Activated CD4-positive, CD25-positive, alpha-beta regulatory T cell (primary cell): ENCODE results near the gene CKS2.
"Not testable (repeated sequence)": the region's sequence is repeated elsewhere in the genome, so short reads cannot be mapped to it uniquely, and the experiment has no call there.

Experiments
- DNase-seq, 4 experiments: peaks; one replicate each; lab custom pipeline; 2025; lab: John Stamatoyannopoulos, UW

Gene CKS2

DNA sequence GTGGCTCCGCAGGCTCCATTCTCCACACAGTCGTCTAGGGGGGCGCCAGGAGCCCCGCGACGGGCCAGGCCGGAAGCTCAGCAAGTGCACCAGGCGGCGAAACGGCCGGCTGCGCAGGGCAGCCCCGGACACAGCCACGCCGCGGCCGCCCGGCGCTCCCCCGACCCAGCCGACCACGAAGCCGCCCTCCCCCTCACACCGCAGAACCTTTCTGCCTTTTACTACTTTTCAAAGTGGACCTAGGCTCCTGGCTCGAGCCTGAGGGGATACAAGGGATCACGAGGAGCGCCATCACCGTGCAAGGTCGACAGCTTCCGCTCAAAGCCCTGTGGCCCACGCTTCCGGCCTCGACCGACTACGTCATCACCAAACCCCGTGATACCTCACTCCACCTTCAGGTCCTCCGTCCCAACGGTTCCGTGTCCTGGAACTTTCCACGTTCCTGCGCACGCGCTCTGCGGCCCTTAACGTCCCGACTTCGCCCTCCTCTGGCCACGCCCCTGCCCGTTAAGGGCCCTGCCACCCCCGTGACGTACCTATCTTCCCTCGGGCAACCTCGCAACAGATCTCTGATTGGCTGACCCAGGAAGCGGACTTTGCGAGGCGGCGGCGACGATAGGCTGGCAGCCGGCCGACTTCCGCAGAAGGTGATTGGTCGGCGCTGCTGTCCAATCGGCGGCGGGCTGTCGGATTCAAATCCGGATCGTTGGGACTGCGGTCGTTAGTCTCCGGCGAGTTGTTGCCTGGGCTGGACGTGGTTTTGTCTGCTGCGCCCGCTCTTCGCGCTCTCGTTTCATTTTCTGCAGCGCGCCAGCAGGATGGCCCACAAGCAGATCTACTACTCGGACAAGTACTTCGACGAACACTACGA is at the start of gene CKS2:
Gene CKS2, plus strand, starts transcription at position 721 of the 871 bp plus-strand sequence. Its CDS starts 98 bp downstream, at position 819.
- DNase-seq, result peak; percentile 96 to 99 (median 99)

GRCh38 chr9:89273528-89274279 is 37.3 kb upstream of the CKS2 start:
- DNase-seq, result no peak

DNA sequence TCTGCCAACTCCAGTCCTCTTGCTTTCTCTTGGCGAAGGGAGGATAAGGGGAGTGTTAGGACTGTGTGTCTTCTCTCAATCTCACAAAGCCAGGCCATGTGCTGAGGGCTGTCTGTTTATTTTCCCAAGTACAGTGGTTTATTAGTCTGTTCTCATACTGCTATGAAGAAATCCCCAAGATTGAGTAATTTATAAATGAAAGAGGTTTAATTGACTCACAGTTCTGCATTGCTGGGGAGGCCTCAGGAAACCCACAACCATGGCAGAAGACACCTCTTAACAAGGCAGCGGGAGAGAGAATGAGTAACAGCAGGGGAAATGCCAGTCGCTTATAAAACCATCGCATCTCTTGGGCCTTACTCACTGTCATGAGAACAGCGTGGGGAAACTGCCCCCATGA is 36.2 kb upstream of the CKS2 start:
- DNase-seq, result no peak

DNA sequence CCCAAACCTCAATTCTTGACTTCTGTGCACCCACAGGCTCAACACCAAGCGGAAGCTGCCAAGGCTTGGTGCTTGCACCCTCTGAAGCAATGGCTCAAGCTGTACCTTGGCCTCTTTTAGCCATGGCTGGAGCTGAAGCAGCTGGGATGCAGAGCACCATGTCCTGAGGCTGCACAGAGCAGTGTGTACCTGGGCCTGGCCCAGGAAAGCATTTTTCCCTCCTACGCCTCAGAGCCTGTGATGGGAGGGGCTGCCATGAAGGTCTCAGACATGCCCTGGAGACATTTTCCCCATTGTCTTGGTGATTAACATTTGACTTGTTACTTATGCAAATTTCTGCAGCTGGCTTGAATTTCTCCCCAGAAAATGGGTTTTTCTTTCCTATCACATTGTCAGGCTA is 35.0 kb upstream of the CKS2 start:
- not testable (repeated sequence) for DNase-seq

DNA sequence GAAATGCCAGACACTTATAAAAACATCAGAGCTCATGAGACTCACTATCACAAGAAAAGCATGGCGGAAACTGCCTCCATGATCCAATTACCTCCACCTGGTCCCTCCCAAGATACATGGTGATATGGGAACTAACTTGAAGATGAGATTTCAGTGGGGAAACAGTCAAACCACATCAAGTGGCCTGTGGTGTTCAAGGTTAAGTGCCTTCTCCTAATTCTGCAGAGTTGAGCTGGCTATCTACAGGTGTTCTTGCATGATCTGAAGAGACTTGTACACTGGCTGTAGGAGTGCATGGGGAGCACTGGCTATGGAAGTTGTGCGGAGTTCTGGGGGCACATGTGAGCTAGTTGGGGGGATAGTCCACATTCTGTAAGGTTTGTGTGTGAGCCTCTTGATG is 34.0 kb upstream of the CKS2 start:
- DNase-seq, result no peak

GRCh38 chr9:89277454-89277853 is 33.5 kb upstream of the CKS2 start:
- no peak for DNase-seq

DNA sequence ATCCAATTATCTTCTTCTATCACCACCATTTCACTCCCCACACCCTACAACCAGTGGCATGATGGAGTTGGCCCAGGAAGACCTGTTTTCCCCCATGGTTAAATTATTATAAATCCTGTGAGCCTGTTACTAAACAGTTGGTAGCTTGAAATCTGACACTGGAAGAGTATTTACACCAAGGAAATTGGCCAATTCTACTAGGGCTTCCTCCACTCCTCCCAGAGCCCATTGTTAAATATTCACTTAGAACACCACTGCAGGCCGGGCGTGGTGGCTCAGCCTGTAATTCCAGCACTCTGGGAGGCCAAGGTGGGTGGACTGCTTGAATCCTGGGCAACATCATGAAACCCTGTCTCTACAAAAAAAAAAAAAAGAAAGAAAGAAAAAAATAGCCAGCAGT is 32.4 kb upstream of the CKS2 start:
- no peak for DNase-seq

DNA sequence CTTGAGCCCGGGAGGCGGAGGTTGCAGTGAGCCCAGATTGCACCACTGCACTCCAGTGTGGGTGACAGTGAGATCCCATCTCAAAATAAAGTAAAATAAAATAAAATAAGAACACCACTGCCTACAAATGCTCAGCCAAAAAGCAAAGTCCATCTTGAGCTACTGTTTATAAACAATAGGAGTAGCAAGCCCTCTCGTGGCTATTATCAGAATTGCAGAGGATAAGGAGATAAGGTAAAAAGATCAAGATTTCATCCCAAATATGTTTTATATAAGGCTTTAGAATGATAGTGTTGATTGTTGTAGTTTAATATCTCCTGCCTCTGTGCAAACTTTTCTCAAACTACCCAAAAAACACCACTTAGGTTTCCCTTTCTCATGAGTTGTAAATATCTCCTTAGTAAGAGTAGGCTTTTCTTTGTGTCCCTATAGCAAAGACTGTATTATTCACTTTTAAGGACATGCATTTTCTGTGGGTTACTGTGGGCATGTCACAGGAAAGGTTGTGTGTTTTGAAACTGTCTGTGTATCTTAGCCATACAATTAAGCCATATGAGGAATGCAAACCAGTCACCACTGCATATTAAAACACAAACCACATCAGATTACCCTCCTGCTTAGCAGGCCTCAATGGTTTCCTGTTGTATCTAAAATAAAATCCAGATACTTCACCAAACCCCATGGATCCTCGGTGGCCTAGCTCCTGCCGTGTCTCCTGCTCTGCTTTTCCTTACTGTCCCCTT is 31.8 kb upstream of the CKS2 start:
- DNase-seq, result no peak

DNA sequence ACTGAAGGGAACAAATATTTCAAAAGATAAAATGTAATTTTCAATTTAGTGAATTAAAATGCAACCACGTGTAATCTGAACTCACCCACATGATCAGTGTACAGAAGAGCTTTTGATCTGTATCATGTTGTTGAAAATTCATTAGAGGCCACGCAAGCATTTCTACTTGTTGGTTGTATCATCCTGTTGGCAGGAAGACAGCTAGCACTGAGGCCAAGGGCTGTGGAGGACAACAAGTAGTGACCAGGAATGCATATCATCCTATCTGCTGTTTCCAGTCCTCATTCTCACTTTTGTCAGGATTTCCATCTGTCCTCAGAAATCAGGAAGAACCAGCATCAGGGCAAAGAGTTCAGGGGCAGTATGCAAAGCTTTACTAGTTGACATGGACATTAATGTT is 29.9 kb upstream of the CKS2 start:
- no peak for DNase-seq

- not testable (repeated sequence) for DNase-seq
These were observed 28.6 kb upstream of the CKS2 start for GRCh38 chr9:89282248-89282968.

- no peak for DNase-seq
These were observed 26.9 kb upstream of the CKS2 start for GRCh38 chr9:89284076-89284475.

DNA sequence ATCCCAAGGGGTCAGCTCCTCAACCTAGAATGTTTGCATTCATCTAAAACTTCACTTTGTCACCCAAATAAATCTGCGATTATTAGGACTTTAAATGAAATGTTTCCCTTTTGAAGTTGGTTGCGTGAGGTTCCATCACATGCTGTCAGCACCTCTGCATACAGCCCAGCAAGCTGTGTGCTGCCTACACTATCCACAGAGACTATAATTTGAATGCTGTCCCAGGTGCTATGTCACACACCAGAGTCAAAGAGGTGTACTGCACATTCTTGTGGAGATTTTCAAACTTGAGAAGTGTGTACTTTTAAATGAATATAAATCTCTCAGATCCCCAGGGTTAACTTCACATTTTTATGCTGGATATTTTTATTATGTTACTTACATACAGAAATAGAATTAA is 19.3 kb upstream of the CKS2 start:
- no peak for DNase-seq

DNA sequence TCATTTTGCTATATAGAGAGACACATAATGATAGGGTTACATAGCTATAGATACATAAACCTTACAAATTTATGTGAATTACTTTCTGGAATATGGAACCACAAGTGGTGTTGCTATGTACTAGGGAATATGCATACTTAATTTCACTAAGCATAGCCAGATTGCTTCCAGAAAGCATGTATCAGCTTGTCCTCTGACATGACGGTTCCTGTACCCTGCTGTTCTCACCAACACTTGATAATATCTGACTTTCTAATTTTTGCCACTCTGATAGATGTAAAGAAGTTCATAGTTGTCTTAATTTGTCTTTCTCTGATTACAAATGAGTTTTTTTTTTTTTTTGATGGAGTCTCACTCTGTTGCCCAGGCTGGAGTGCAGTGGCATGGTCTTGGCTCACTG is 18.0 kb upstream of the CKS2 start:
- no peak for DNase-seq

DNA sequence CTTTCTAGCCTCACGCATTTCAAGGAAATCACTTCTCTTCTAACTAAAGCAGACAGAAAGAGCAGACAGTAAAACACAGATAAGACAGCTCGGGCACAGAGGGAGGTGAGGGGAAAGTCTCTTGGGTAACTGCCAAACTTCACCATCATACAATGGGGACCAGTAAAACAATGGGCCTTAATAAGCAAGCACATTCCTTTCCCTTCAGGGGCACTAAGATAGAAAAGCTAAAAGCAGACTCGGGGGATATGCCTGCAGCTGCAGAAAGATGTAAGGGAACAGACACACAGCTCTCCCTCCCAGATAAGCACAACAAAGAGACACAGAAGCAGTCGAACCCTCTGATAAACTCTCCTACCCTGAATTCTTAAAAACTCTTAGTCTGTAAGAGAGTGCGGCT is 15.6 kb upstream of the CKS2 start:
- DNase-seq, result no peak

GRCh38 chr9:89301996-89302395 is 9.0 kb upstream of the CKS2 start:
- not testable (repeated sequence) for DNase-seq

GRCh38 chr9:89304020-89304833 is 6.8 kb upstream of the CKS2 start:
- DNase-seq, result no peak

- DNase-seq, result no peak
These were observed 6.2 kb upstream of the CKS2 start for GRCh38 chr9:89304834-89305188.

DNA sequence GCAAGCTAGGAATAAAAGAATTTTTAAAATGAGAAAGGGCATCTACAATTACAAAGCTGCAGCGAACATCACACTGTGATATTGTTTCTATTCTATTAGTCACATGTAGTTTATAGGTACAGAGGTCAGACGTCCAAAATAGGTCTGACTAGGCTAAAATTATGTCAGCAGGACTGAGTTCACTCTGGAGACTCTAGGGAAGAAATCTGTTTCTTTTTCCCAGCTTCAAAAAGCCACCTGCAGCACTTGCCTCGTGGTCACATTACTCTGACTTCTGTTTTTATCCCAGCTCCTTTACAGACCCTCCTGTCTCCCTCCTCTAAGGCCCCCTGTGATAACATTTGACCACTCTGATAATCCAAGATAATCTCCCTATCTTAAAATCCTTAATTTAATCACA is 5.1 kb upstream of the CKS2 start:
- DNase-seq, result no peak

DNA sequence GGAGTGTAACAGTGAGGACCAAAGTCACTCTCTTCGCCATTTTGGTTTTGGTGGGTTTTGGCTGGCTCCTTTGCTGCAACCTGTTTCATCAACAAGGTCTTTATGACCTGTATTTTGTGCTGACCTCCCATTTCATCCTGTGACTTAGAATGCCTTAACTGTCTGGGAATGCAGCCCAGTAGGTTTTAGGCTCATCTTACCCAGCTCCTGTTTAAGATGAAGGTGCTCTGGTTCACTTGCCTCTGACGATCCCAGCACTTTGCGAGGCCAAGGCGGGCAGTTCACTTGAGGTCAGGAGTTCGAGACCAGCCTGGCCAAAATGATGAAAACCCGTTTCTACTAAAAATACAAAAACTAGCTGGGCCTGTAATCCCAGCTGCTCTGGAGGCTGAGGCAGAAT is 1.8 kb upstream of the CKS2 start:
- DNase-seq, result no peak

DNA sequence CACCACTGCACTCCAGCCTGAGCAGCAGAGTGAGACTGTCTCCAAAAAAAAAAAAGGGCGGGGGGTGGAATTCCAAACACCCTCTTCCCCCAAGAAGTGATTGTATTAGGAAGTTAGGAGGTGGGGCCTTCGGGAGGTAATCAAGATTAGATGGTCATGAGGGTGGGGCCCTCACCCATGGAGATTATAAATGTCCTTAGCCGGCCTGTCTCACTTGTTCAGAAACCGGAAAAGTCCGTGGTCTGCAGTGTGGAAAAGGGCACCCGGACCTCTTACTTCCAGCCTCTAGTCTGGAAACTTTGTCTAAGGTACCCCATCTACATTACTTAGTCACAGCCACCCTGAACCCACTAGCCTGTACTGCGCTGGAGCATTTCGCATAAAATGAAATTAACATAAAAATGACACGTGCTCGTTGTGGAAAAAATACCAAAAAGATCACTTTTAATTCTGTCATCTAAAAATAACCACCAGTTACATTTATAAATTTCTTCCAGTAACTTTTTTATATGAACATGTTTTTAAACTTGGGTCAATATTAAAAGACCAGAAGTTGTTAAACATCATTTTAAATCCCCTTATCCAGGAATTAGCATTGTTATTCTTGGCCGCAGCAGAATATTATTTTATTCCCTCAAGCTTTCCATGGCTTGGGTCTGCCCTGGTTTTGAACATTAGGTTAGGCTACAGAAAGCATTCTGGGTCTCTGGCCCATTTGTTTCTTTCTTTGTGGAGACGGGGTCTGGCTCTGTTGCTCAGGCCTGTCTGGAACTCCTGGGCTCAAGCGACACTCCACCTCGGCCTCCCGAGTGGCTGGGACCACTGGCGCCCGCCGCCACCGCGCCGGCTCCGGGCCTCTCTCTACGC is 1.2 kb upstream of the CKS2 start:
- no peak for DNase-seq
